ENCODE measurements around the gene PREB. TPM values are rescaled to one million over a fixed set of nuclear protein-coding genes. Genes with fewer than 3 reads are reported as not detected.

PREB gene
- total and polyA plus RNA-seq, 2 of the 13 experiments (the other 11 are each of a cell fraction or from before 2014, with no cell fraction given), result 112 to 192 TPM

DNA sequence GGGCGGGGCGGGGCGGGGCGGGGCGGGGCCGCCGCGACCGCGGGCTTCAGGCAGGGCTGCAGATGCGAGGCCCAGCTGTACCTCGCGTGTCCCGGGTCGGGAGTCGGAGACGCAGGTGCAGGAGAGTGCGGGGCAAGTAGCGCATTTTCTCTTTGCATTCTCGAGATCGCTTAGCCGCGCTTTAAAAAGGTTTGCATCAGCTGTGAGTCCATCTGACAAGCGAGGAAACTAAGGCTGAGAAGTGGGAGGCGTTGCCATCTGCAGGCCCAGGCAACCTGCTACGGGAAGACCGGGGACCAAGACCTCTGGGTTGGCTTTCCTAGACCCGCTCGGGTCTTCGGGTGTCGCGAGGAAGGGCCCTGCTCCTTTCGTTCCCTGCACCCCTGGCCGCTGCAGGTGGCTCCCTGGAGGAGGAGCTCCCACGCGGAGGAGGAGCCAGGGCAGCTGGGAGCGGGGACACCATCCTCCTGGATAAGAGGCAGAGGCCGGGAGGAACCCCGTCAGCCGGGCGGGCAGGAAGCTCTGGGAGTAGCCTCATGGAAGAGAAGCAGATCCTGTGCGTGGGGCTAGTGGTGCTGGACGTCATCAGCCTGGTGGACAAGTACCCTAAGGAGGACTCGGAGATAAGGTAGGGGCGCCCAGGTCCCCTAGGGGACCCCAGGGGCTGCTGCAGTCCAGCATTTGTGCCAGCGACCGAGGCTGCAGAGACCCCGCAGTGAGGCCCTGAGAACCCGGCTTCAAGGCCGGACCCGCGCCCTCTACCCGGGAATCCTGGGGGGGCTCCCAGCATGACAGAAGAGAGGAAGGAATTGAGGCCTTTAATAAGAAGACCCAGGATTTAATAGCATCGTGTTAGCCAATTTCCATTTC is 47.5 kb downstream of the PREB start, which contains the start of gene KHK (continued):
- peak; percentile 43; the same call in 1 of the 2 replicates for TF ChIP-seq MAF1 (CRISPR knock-in tag; IDR thresholded peaks at IDR 0.05; ENCODE audit: borderline replicate concordance)
- no peak for TF ChIP-seq MAZ (IDR thresholded peaks at IDR 0.05; ENCODE audit: borderline replicate concordance, low read depth, low read length)
- peak; percentile 74; the same call in 1 of the 2 replicates for TF ChIP-seq MAZ (CRISPR knock-in tag; IDR thresholded peaks at IDR 0.05; ENCODE audit: low read depth)
- no peak for TF ChIP-seq THYN1 (CRISPR knock-in tag; IDR thresholded peaks at IDR 0.05; ENCODE audit: borderline replicate concordance, low read depth)
- TF ChIP-seq, protein P1, sequence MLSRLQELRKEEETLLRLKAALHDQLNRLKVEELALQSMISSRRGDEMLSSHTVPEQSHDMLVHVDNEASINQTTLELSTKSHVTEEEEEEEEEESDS (CRISPR knock-in tag; IDR thresholded peaks at IDR 0.05; ENCODE audit: borderline replicate concordance), result no peak
- no peak; the same call in 1 of the 2 replicates for TF ChIP-seq SNAPC2 (CRISPR knock-in tag; IDR thresholded peaks at IDR 0.05)
- TF ChIP-seq MED8 (CRISPR knock-in tag; IDR thresholded peaks at IDR 0.05; ENCODE audit: insufficient replicate concordance), result no peak
- TF ChIP-seq ZBTB21 (CRISPR knock-in tag; IDR thresholded peaks at IDR 0.05), result no peak
- no peak for TF ChIP-seq CEBPB (IDR thresholded peaks at IDR 0.05; ENCODE audit: borderline replicate concordance, low read depth, low read length)
- peak; percentile 80; the same call in 1 of the 2 replicates for TF ChIP-seq ZNF552 (CRISPR knock-in tag; IDR thresholded peaks at IDR 0.05; ENCODE audit: borderline replicate concordance)
- no peak for TF ChIP-seq HNRNPK (IDR thresholded peaks at IDR 0.05; ENCODE audit: low read depth, low read length, poor library complexity, severe bottlenecking)
- TF ChIP-seq SYNCRIP (IDR thresholded peaks at IDR 0.05; ENCODE audit: insufficient read depth, low read depth, low read length), result no peak
- no peak for TF ChIP-seq ZNF776 (CRISPR knock-in tag; IDR thresholded peaks at IDR 0.05)
- TF ChIP-seq, protein P2, sequence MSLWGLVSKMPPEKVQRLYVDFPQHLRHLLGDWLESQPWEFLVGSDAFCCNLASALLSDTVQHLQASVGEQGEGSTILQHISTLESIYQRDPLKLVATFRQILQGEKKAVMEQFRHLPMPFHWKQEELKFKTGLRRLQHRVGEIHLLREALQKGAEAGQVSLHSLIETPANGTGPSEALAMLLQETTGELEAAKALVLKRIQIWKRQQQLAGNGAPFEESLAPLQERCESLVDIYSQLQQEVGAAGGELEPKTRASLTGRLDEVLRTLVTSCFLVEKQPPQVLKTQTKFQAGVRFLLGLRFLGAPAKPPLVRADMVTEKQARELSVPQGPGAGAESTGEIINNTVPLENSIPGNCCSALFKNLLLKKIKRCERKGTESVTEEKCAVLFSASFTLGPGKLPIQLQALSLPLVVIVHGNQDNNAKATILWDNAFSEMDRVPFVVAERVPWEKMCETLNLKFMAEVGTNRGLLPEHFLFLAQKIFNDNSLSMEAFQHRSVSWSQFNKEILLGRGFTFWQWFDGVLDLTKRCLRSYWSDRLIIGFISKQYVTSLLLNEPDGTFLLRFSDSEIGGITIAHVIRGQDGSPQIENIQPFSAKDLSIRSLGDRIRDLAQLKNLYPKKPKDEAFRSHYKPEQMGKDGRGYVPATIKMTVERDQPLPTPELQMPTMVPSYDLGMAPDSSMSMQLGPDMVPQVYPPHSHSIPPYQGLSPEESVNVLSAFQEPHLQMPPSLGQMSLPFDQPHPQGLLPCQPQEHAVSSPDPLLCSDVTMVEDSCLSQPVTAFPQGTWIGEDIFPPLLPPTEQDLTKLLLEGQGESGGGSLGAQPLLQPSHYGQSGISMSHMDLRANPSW (CRISPR knock-in tag; IDR thresholded peaks at IDR 0.05; ENCODE audit: borderline replicate concordance), result no peak
- peak; percentile 53; the same call in 1 of the 2 replicates for TF ChIP-seq NR2F2 (IDR thresholded peaks at IDR 0.05; ENCODE audit: borderline replicate concordance, low read depth)
- no peak for TF ChIP-seq ZNF468 (CRISPR knock-in tag; IDR thresholded peaks at IDR 0.05)
- peak; percentile 23; the same call in 1 of the 2 replicates for TF ChIP-seq ZNF678 (CRISPR knock-in tag; IDR thresholded peaks at IDR 0.05)
- no peak; the same call in 1 of the 2 replicates for TF ChIP-seq REPIN1 (CRISPR knock-in tag; IDR thresholded peaks at IDR 0.05; ENCODE audit: borderline replicate concordance, low read depth)
- peak; percentile 27; the same call in 1 of the 2 replicates for TF ChIP-seq ZNF34 (CRISPR knock-in tag; IDR thresholded peaks at IDR 0.05; ENCODE audit: borderline replicate concordance)
- TF ChIP-seq, protein P3, sequence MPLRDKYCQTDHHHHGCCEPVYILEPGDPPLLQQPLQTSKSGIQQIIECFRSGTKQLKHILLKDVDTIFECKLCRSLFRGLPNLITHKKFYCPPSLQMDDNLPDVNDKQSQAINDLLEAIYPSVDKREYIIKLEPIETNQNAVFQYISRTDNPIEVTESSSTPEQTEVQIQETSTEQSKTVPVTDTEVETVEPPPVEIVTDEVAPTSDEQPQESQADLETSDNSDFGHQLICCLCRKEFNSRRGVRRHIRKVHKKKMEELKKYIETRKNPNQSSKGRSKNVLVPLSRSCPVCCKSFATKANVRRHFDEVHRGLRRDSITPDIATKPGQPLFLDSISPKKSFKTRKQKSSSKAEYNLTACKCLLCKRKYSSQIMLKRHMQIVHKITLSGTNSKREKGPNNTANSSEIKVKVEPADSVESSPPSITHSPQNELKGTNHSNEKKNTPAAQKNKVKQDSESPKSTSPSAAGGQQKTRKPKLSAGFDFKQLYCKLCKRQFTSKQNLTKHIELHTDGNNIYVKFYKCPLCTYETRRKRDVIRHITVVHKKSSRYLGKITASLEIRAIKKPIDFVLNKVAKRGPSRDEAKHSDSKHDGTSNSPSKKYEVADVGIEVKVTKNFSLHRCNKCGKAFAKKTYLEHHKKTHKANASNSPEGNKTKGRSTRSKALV (CRISPR knock-in tag; IDR thresholded peaks at IDR 0.05), result peak; percentile 30
- TF ChIP-seq, protein P4, sequence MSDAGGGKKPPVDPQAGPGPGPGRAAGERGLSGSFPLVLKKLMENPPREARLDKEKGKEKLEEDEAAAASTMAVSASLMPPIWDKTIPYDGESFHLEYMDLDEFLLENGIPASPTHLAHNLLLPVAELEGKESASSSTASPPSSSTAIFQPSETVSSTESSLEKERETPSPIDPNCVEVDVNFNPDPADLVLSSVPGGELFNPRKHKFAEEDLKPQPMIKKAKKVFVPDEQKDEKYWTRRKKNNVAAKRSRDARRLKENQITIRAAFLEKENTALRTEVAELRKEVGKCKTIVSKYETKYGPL (CRISPR knock-in tag; IDR thresholded peaks at IDR 0.05), result no peak
- TF ChIP-seq POGZ (CRISPR knock-in tag; IDR thresholded peaks at IDR 0.05), result no peak
- TF ChIP-seq WIZ (CRISPR knock-in tag; IDR thresholded peaks at IDR 0.05), result no peak
- 0 out of 2 replicates have a peak, but pooled peaks have one; percentile 16 for TF ChIP-seq NKX3-1 (CRISPR knock-in tag; IDR thresholded peaks at IDR 0.05)

All from HepG2 (cell line).